CD4-positive, alpha-beta T cell treated with Interleukin-6 at 100 ng/mL for 8 hours (primary cell): ENCODE measurements around the gene EEA1.
A peak's percentile ranks its signal among the peaks of the same experiment; 100 is the strongest.

Experiments used
- DNase-seq: peaks from one replicate; pipeline ENCODE4 v3.0.0-alpha.2; 2020; ENCODE audit warnings: mixed read lengths, low spot score

The EEA1 gene

DNA sequence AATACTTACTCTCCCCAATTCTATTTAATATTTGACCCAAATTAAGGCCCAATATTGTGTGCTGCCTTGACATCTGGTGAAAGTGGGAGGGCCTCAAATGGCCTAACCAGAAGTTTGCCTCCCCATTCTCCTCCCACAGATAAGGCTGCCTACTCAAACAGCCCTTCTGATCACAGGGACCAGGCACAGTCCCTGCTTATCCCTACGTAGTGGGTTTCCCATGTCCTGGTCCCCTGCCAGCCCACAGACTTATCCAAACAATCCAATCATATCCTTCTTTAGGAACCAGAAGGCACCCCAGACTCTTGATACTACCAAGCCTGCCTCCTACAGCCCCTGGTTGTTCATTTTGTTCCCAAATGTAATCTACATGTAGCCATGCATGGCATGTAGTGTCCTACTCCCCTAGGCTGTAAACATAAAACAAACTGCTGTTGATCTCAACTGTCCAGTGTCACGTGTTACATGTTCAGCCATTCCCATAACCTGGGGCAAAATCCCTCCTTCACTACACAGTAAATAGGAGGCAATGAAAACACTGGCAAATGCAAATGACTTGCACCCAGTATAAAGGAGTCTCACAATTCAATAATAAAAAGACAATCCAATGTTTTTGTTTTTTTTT is 49.3 kb downstream of the EEA1 start:
- no peak for DNase-seq

DNA sequence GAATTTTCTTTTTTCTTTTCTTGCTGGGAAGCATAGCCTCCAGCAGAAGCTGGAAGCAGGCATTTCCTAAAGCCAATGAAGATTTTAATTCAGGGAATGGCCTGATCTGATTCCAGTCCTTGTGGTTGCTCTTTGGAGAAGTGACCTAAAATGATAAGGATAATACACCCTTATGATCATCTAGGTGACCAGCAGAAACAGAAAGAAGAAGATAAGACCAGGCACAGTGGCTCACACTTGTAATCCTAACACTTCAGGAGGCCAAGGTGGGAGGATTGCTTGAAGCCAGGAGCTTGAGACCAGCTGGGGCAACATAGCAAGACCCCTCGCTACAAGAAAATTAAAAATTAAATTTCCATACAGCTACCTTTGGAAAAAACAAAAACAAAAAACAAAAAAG is 51.2 kb downstream of the EEA1 start:
- DNase-seq: no peak

DNA sequence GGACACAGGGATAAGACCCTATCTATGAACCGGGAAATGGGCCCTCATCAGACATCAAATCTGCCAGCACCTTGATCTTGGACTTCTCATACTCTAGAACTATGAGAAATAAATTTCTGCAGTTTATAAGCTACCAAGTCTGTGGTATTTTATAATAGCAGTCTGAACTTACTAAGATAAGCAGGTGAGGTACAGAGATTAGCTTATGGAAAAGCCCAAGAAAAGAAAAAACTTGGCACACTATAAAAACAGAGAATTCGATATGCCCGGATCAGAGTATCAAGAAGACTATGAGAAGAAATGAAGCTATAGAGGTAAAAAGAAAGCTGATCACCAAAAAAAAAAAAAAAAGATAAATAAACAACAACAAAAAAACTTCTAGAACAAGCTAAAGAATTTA is 52.6 kb downstream of the EEA1 start:
- DNase-seq: no peak

DNA sequence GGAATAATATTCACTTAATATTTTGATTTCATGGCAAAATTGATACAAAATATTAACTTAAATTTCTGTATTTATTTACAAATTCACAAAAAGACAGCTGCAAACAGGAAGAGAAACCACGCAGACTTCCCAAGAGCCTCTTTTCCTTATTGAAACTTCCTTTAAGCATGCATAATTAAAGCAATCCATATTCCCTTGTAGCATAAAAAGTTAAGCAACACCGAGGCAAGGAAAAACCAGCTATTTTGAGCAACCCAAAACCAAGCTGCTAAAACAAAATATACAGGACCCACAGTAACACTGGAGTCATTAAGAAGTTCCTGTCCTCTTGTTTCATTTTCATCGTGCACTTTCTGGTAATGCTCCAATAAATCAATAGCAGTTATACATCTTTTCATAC is 58.0 kb downstream of the EEA1 start:
- no peak for DNase-seq

DNA sequence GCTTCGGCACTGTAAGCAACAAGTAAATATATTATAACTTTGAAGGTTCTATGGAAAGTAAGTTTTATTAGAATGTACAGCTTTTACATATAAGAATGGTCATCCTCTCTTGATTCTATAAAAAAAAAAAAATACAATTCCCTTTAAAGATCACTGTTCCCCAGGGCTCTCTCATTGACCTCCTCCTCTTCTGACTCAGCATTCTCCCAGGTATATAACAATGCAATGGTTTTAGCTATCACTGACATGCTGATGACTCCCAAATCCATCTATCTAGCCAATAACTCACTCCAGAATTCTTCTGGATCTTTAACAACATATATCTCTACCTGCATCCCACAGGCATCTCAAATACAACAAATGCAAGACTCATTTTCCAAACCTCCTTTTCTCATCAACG is 62.7 kb downstream of the EEA1 start:
- DNase-seq: no peak

DNA sequence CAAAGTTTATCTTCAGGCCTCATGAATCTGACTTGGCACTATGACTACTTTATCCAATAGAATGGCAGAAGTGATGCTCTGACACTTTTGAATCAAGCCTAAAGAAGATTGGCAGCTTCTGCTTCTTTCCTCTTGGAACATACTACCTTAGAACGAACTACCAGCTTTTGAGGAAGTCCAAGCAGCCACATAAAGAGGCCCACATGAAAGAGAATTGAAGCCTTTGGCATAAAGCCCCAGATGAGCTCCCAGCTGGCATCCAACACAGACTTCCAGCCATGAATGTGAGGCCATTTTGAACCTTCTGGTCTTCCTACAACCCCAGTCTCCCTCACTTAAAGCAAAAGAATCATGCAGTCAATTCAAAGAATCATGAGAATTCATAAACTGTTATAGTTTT is 65.8 kb downstream of the EEA1 start:
- no peak for DNase-seq

DNA sequence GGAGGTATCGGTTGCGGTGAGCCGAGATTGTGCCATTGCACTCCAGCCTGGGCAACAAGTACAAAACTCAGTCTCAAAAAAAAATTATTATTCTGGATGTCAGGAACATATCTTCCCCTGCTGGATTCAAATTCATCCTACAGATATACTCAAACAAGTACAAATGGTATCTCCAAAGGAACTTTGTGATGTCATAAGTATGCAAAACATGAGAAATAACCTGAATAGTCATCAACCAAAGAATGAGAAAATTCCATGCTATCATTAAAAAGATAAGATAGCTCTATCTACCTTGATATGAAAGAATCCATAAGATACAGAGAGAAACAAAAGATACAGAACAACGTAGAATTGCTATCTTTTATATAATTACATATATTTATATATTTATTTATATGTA is 67.7 kb downstream of the EEA1 start:
- DNase-seq: no peak

DNA sequence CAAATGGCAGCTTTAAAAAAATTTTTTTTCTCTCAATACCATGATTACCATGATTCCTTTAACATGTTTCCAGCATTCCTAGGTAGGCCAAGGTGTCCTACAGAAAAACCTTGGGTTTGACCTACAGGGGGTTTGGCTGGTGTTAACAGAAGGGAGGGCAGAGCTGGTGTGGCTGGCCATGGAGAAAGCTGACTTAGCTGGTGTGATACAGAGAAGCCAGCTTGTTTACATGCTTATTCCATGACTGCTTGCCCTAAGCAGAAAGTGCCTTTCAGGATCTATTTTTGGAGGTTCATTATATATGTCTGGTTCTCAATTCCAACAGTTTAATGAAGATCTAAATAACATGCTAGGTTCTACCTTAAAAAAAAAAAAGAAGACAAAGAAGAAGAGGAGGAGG is 68.6 kb downstream of the EEA1 start:
- no peak for DNase-seq

DNA sequence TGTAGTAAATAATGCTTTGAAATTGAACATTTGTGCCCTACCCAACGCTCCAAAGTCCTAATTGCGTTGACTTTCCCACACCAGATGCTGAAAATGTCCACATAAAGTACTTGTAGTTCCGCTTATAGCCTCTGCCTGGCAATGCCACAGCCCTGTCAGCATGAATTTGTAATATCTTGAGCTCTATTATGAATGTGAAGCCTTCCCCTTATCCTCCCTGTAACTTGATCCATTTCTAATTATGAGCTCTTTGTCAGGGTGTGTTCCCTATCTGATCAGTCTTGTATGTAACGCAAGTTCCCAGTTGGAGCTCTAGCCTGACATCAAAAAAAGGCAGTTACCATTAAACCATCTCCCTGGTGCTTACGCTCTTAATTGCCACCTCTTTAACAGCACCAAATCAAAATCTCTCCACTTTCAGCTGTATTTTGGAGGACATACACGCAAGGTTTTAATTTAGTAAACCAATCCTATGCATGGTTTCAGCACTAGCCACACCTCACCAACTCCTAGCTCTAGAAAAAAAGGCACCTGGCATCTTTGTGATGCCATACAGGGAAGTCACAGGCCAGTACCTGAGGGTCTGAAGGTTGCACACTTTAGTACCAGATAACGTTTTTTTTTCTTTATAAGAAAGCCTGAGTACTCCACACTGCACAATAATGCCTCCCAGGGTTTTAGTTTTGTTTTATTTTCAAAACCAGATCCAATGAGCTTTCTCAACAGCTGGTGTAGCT is 69.3 kb downstream of the EEA1 start:
- DNase-seq: no peak

DNA sequence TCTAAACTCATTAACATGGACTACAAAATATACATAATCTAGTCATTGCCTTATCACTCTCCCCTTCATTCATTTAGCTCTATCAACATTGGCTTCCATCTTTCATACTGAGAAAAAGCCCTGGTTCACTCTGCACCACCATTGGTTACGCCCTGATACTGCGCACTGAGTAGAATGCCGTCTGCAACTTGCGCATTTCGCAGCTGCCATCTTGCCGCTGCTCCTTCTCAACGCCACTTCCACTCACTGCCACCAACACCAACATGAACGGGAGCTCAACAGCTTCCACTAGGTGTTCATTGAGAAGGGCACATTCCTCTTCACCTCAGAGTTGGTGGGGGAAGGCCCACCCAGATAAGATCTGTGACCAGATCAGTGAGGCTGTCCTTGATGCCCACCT is 71.3 kb downstream of the EEA1 start:
- no peak for DNase-seq

DNA sequence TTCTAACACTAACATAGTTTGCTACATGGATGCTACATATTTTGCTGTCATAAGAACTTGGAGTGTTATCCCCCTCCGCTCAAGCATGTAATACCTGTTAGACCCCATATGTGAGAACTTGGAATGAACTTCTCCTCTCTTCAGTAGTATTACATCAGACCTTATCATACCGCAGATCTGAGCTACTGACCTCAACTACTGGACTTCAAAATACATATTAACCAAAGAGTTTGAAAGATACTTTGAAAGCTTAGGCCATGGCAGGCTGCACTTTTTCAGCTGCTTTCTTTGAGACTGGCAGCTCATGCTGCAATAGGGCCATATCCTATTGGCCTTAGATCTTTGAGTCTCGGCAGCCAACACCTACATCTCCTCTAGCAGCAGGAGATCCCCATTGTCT is 74.8 kb downstream of the EEA1 start:
- DNase-seq: no peak

DNA sequence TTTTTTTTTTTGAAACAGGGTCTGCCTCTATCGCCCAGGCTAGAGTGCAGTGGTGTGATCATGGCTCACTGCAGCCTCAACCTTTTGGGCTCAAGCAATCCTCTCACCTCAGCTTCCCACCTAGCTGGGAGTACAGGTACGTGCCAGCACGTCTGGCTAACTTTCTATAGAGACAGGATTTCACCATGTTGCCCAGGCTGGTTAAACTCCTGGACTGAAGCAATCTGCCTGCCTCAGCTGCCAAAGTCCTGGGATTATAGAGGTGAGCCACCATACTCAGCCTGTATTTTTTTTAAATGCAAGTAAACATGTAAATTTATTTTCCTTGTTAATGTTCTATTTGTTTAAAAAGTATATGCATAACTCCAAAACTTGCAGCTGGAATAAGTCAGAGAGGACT is 80.4 kb downstream of the EEA1 start:
- no peak for DNase-seq

DNA sequence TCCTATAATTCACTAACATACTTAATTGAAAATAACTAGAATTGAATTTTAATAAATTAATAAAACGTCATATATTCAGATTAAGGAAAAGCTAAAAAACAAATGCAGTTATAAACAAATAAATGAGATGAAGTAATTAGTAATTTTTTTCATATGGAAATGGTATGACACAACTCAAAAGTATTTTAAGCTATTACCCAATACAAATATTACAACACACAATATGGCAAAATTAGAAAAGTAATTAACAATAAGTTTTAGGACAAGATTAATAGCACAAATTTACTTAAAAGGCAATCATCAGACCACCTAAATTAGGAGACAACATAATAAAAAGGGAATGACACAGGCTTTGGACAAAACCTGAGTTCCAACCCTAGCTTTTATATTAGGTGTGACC is 81.7 kb downstream of the EEA1 start:
- DNase-seq: no peak

DNA sequence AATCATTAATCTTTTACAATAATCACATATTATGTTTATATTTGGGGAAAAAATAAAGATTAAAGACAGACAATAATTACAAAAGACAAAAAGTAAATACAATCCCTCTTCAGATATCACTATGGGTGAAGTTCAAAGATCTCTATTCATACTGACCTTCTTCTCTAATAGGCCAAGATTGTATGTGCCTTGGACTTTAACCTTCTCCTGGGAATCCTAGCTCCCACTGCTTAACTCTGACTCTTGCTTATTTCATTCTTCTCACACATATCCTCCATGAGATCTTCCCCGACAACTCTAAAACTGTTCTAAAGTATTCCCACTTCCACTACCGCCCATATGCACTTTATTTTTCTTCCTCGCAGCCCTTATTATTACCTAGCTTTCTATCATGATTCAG is 83.8 kb downstream of the EEA1 start:
- no peak for DNase-seq

DNA sequence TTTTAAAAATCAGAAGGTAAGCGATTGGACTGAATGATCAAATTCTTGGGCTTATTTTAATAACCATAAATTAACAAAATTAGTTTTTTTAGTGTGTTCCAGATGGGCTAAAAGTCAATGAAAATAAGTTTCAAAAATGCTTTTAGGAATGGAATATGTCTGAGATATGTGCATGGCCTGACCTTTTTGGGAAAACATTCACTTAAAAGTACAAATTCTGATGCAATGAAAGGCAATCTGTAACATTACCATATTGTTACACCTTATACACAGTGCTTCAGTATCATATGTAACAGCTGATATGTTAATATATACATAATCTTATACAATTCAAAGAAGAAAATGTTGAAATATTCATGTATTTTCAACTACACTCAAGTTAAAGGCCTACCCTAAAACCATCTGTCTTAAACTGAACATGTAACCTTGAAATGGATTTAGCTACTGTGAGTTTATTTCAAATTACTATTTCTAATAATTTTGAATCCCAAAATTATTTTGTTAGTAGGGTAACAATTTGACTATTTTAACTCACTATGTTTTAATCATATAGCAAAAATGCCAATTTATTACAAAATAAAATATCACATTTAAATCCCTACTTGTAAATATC is 84.8 kb downstream of the EEA1 start:
- no peak for DNase-seq

DNA sequence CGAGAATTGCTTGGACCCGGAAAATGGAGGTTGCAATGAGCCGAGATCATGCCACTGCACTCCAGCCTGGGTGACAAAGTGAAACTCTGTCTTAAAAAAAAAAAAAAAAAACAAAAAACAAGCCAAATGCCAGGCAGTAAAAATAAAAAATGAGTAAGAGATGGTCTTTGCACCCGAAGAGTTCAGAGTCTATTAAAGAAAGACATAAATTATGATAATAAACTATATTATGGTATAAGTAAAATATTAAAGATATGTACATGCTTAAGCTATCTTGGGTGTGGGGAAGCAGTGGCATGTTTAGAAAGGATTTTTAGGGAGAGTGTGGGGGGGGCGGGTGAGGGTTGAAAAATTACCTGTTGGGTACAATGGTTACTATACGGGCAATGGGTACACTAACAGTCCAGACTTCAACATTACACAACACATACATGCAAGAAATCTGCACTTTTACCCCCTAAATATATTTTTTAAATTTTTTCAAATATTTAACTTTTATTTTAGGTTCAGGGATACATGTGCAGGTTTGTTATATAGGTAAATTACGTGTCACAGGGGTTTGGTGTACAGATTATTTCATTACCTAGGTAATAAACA is 99.3 kb downstream of the EEA1 start:
- DNase-seq: no peak

DNA sequence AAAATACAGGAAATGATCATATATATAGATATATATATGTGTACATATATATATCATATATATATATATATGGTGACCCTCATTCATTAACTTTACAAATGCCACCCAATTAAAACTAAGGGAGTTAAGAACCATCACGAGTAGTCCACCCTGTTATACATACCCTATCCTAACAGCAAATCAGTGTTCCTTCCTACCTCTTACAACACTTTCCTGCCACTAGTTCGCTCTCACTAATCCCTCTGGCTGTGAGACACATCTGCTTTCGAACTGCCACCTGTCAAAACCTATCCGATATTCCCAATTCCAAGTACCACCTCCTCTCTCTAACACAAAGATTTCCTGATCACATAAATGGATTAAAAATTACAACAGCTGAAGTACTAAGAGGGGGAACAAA is 100.5 kb downstream of the EEA1 start:
- no peak for DNase-seq

DNA sequence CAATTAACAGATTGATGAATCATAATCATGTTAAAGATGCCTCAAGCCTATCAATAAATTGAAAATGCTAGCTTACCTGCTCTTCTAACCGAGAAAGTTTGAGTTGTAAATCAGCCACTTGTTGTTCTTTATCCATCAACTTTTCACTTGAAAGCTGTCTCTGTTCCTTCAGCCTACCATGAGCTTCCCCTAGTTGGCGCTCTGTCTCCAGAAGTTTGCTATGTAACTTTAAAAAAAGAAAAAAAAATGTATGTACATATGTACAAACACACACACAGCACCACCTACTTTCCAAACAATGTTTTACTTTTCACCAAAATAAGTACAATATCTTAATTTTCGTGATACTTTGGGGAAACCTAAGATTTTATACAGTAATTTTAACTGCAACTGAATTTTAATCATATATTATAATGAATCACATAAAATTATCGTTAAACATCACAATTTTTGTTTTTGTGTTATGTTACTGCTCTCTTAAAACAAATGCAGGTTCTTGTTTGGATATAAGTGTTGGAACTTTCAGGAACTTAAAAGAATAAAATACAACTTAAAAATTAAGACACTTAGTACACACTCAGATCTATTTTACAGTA is 101.2 kb downstream of the EEA1 start:
- peak; percentile 18 for DNase-seq

DNA sequence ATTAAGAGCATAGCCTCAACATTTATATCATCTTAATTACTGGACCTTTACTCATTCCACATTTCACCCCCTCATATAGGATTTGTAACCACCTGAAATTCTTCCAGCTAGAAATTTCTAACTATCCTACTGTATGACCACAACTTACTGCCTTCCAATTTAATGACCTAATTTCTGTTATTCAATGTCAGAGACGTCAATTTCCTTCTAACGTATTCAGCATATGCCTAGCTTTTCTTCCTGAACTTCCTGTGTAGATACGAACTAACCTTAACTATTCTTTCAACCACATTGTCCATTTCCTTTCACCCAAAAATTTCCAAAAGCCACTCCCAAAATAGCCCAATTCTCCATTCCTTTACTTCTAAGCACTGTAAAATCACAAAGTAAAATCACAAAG is 108.0 kb downstream of the EEA1 start:
- no peak for DNase-seq

DNA sequence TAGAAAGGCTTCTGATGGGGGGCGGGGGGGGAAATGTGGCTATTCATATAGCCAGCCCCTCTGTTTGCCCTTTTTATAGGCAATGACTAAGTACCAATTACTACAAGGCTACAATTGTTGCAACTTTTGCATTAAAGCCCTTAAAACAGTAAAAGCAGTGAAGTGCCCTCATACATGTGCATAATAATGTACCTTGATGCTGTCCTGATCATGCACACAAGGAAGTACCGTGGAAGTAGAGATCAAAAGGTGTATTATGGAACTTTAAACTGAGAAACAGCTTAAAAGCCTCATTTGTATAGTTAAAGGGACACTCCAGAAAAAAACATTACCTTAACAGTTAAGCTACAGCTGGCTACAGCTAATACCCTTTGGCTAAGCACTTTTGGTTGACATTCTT is 114.5 kb downstream of the EEA1 start:
- DNase-seq: no peak

DNA sequence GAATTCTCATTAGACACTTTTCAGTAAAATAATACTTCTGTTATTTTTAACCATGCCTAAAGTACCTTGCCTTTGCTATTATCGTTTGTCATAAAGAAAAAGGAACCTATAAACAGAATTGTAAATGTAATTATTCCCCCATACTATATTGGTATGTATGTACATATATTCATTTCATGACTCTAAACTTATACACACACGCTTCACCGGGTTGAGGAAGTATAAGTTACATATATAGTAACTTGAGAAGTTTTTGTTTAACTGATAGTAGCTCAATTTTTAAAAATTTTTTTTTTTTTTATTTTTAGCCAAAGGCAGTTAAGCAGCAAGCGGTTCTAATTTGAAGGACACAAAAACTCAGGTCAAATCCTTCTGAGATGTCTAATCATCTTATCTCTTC is 118.7 kb downstream of the EEA1 start:
- no peak for DNase-seq

DNA sequence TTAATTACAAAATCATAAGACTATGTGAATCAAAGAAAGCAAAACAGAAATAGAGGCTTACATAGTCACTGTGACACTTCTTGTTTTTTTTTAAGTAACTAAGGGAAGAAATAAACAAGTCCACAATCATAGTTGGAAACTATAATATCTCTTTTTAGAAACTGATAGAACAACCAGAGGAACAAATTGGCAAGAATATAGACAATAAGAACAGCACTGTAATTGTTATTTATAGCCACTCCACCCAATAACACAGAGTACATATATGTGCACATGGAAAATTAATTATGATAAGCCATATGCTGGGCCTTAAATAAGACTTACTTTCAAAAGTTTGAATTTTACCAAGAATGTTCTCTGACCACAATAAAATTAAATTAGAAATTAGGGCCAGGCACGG is 125.2 kb downstream of the EEA1 start:
- DNase-seq: no peak

DNA sequence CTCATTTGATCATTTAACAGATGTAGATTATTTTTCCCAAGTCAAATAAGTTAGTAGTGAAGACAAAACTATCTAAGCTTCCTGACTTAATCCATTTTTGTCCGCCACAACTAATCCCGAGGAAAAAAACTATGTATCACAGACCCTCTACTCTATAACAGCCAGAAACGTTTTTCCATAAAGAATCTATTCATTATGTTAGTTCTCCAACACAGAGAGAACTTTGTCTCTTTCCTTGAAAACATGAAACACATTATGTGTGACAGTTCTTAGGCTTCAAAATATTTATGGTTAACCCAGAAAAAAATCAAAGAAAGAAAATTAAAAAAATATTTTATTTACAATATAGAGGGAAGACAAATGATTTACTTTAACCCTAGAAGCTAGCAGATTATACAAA is 126.2 kb downstream of the EEA1 start:
- no peak for DNase-seq
